ENCODE data around the gene KLHDC7B. TPM values are rescaled to one million over a fixed set of nuclear protein-coding genes. Genes with fewer than 3 reads are reported as not detected.
A peak's percentile ranks its signal among the peaks of the same experiment; 100 is the strongest.

The KLHDC7B gene
- total and polyA plus RNA-seq, 2 donors (not counting 3 experiments of a cell fraction or from before 2014, with no cell fraction given), result not detected

DNA sequence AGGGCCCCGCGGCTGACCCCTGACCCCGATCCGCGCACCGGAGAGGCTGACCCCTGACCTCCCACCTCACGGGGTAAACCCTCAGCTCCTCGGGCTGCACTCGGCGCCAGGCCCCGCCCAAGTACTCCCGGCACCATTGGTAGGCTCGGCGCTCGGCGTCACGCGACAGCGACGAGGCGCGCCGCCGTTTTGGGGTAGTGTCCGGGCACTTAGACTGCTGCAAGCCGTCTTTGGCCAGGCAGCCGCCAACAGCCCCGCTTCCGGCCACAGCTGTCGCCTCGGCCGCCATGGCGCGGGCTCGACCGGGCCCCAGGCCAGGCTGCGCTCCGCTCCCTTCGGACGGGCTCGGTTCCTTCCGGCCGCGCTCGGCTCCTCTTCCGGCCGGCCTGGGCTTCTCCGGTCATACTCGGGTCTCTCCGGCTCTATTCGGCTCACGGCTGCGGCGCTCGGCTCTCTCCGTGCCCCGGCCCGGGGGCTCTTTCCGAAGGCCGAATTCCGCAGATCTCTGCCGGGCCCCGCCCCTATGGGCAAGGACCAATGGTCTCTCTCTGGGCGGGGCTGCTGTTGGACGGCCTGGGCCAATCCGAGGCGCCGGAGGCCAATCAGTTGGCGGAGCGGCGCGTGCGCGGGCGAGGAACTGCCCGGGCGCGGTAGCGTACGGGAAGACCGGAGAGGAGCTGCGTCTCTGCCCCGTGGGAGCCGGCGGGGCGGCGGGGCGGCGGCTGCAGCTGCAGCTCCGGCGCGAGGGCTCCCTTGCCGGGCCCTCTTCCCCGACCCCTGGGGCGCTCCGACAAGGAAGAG is 37.0 kb downstream of the KLHDC7B start, which contains the start of gene CHKB:
Gene CHKB (minus strand): TSS at position 357 of the 801 bp plus-strand sequence. CDS start 68 bp downstream, at position 289.
- Histone ChIP-seq H3K27ac (ENCODE audit: insufficient read depth, low read depth, low read length) (peak within 1 kb of the TSS; percentile 87), H3K4me1 (ENCODE audit: control insufficient read depth, extremely low read depth, insufficient read depth, low read length) (peaks cover 13% of the 10 kb centered on the region), H3K4me3 (replicated peaks in 1 of 3; ENCODE audit: insufficient read depth in 1 of 3, low read depth in 1 of 3, low read length in 3 of 3) (peak within 1 kb of the TSS; percentile 73 to 87 (median 85)), H3K36me3 (ENCODE audit: control insufficient read depth in 2 of 2, extremely low read depth in 1 of 2, insufficient read depth in 2 of 2, low read length in 2 of 2) (peaks cover 0 to 7% of the 10 kb centered on the region in 2 experiments), H3K27me3 (ENCODE audit: control insufficient read depth in 2 of 2, insufficient read depth in 2 of 2, low read length in 2 of 2) (peaks cover 0 to 2% of the 10 kb centered on the region in 2 experiments), H3K9me1 (replicated peaks; ENCODE audit: control insufficient read depth, extremely low read depth, insufficient read depth, low read length) (no peaks in the 10 kb centered on the region), H3K9ac (replicated peaks; ENCODE audit: extremely low read depth, insufficient read depth, low read length) (peak within 1 kb of the TSS; percentile 96), H3K9me3 (replicated peaks; ENCODE audit: control insufficient read depth, insufficient read depth, low read length) (no peaks in the 10 kb centered on the region), H4K20me1 (replicated peaks; ENCODE audit: control insufficient read depth, extremely low read depth, insufficient read depth, low read length) (no peaks in the 10 kb centered on the region), H2AFZ (ENCODE audit: low read depth, low read length) (peak within 1 kb of the TSS; percentile 98), H3K4me2 (ENCODE audit: insufficient read depth, low read length) (peak within 1 kb of the TSS; percentile 93), H3K79me2 (ENCODE audit: control insufficient read depth, insufficient read depth, low read length) (peaks cover 8% of the 10 kb centered on the region)
- dilution Hi-C loops (cut with MboI; ENCODE audit: extremely low pct_ligation_motif_present, low sequenced_read_pairs) (no loop called here), intact Hi-C loops (cut with micrococcal nuclease) (loop anchor here (2.0 kb wide), 3 partner anchors 58 to 110 kb away; partner anchors contain the start of genes NCAPH2 and SCO2)
- ChIA-PET CTCF (interaction anchor here (1.3 to 3.5 kb wide), 3 partner anchors 17 to 57 kb away, joined by 4 to 17 read pairs (median 5); partner anchors contain the start of gene SCO2), POLR2A (interaction anchor here (1.6 kb wide), 1 partner anchor 57 kb away, joined by 4 read pairs; the partner anchor contains the start of gene SCO2)
- TF ChIP-seq EZH2 (IDR thresholded peaks at IDR 0.05; ENCODE audit: borderline replicate concordance, low read depth, low read length, severe bottlenecking) (no peak), JUN (IDR thresholded peaks at IDR 0.05; ENCODE audit: borderline replicate concordance, insufficient read depth, insufficient read length, low read depth) (no peak), POLR2AphosphoS5 (IDR thresholded peaks at IDR 0.05; ENCODE audit: insufficient read depth, low read depth, low read length) (peak; percentile 78), GATA2 (IDR thresholded peaks at IDR 0.05; ENCODE audit: insufficient read depth, insufficient read length, low read depth, low read length) (no peak), POLR2A (IDR thresholded peaks at IDR 0.05; ENCODE audit: low read depth, low read length) (peak; percentile 77)
- TF ChIP-seq, protein P1, sequence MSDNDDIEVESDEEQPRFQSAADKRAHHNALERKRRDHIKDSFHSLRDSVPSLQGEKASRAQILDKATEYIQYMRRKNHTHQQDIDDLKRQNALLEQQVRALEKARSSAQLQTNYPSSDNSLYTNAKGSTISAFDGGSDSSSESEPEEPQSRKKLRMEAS (IDR thresholded peaks at IDR 0.05; ENCODE audit: insufficient read depth, insufficient read length), result no peak
- no TSS peak for BruUV-seq (replicated peaks)
- DNase-seq (ENCODE audit: low read depth, low spot score), result peak; percentile 98
- FAIRE-seq, result peak; percentile 99

Data from endothelial cell of umbilical vein (primary cell).